Renal cortical epithelial cell (primary cell): ENCODE results near the gene GBA2. TPM values are rescaled to one million over a fixed set of nuclear protein-coding genes. Genes with fewer than 3 reads are reported as not detected.

Experiments
- DNase-seq: peaks from one replicate; pipeline ENCODE4 v3.0.0-alpha.2; 2011; ENCODE audit warnings: low read depth
- total RNA-seq: library from RNA; depleted of rRNA; stranded (reverse); fragments of >200 nt; gene quantifications from 2 replicates; pipeline ENCODE4 v1.2.3, GENCODE V29; 2014

GBA2 gene
- total RNA-seq, 1 donor from 2014 or later: 46.9 TPM

GRCh38 chr9:35717132-35717870, 31.7 kb downstream of the GBA2 start:
- no peak for DNase-seq

GRCh38 chr9:35716230-35716629, 32.8 kb downstream of the GBA2 start:
- DNase-seq: no peak

- no peak for DNase-seq
Observed at GRCh38 chr9:35714579-35715252, 34.3 kb downstream of the GBA2 start.

GRCh38 chr9:35714123-35714522, 34.9 kb downstream of the GBA2 start:
- no peak for DNase-seq

- no peak for DNase-seq
Observed at GRCh38 chr9:35713578-35713977, 35.5 kb downstream of the GBA2 start.

- DNase-seq: peak; percentile 29
Observed at GRCh38 chr9:35712762-35713400, 36.1 kb downstream of the GBA2 start.

- peak; percentile 46 for DNase-seq
Observed at GRCh38 chr9:35711501-35712428, 37.3 kb downstream of the GBA2 start.

GRCh38 chr9:35710818-35711500, 38.1 kb downstream of the GBA2 start:
- DNase-seq: no peak

GRCh38 chr9:35708146-35708545, 40.9 kb downstream of the GBA2 start:
- no peak for DNase-seq

GRCh38 chr9:35706951-35707350, 42.1 kb downstream of the GBA2 start:
- DNase-seq: no peak

GRCh38 chr9:35705836-35706430, 43.1 kb downstream of the GBA2 start:
- DNase-seq: no peak

GRCh38 chr9:35705372-35705771, 43.7 kb downstream of the GBA2 start:
- DNase-seq: no peak

GRCh38 chr9:35703906-35704672, 44.9 kb downstream of the GBA2 start:
- no peak for DNase-seq

- DNase-seq: no peak
Observed at GRCh38 chr9:35702696-35703095, 46.3 kb downstream of the GBA2 start.

- DNase-seq: no peak
Observed at GRCh38 chr9:35700942-35701341, 48.1 kb downstream of the GBA2 start.

- no peak for DNase-seq
Observed at GRCh38 chr9:35700031-35700430, 49.0 kb downstream of the GBA2 start.

- DNase-seq: no peak
Observed at GRCh38 chr9:35698231-35698630, 50.8 kb downstream of the GBA2 start.

- no peak for DNase-seq
Observed at GRCh38 chr9:35697486-35697885, 51.5 kb downstream of the GBA2 start.

- peak; percentile 45 for DNase-seq
Observed at GRCh38 chr9:35696520-35697215, 52.4 kb downstream of the GBA2 start.
